Measurements from ENCODE around the gene AGMO.

GRCh38 chr7:15403315-15403714 is 158.5 kb downstream of the AGMO start:
- TF ChIP-seq HMGXB4 (CRISPR knock-in tag; IDR thresholded peaks at IDR 0.05; ENCODE audit: borderline replicate concordance) (no peak), HDAC2 (IDR thresholded peaks at IDR 0.05) (no peak), CHD2 (IDR thresholded peaks at IDR 0.05; ENCODE audit: low read length, partially characterized antibody) (no peak), CTCF (IDR thresholded peaks at IDR 0.05) (no peak), REST (IDR thresholded peaks at IDR 0.05) (no peak), NFE2L2 (conservative IDR thresholded peaks at IDR 0.05; ENCODE audit: low read length) (no peak), JUNB (IDR thresholded peaks at IDR 0.05) (no peak), ESRRA (IDR thresholded peaks at IDR 0.05; ENCODE audit: borderline replicate concordance, low read length) (no peak), POLR2A (IDR thresholded peaks at IDR 0.05; ENCODE audit: low read length) (no peak), MAX (IDR thresholded peaks at IDR 0.05) (no peak), FOSL2 (IDR thresholded peaks at IDR 0.05) (no peak), FOSL2 (CRISPR knock-in tag; IDR thresholded peaks at IDR 0.05) (no peak), BCL3 (IDR thresholded peaks at IDR 0.05) (no peak), E2F6 (IDR thresholded peaks at IDR 0.05; ENCODE audit: borderline replicate concordance, low read depth) (no peak), EP300 (IDR thresholded peaks at IDR 0.05) (no peak)
